ENCODE measurements around the gene HSD11B2. TPM values are rescaled to one million over a fixed set of nuclear protein-coding genes. Genes with fewer than 3 reads are reported as not detected.
A peak's percentile ranks its signal among the peaks of the same experiment; 100 is the strongest.

HSD11B2 gene
- total RNA-seq, 1 experiment from 2014 or later, result 2.4 TPM

- DNase-seq (no peak), ATAC-seq (no peak)
- Histone ChIP-seq H3K27ac (ENCODE audit: low read length) (no peak overlapping the region), H3K79me2 (ENCODE audit: low read length) (no peaks in the 10 kb centered on the region), H3K9me3 (ENCODE audit: low read length) (no peaks in the 10 kb centered on the region), H3K9me2 (replicated peaks; ENCODE audit: low read length) (no peaks in the 10 kb centered on the region), H4K20me1 (ENCODE audit: low read length) (no peaks in the 10 kb centered on the region), H3K4me2 (ENCODE audit: low read length) (no peak overlapping the region), H2AFZ (ENCODE audit: low read length) (no peak overlapping the region), H3K36me3 (ENCODE audit: low read depth, low read length) (no peaks in the 10 kb centered on the region), H3K9ac (ENCODE audit: low read length) (no peak overlapping the region), H3K27me3 (ENCODE audit: low read length) (no peaks in the 10 kb centered on the region), H3F3A (ENCODE audit: low read length, unreplicated experiment) (no peaks in the 10 kb centered on the region), H3K4me3 (ENCODE audit: low read length) (no peak overlapping the region), H3K4me1 (ENCODE audit: insufficient read depth, low read length) (no peaks in the 10 kb centered on the region)
- ChIA-PET CTCF (no interaction called here), POLR2A (ENCODE audit: unreplicated experiment) (no interaction called here)
- TSS peak; percentile 66 for BruUV-seq (replicated peaks)
- TF ChIP-seq EZH2 (IDR thresholded peaks at IDR 0.05; ENCODE audit: low read length, unreplicated experiment) (no peak), EZH2phosphoT487 (IDR thresholded peaks at IDR 0.05; ENCODE audit: borderline replicate concordance, low read length) (no peak)
- TF ChIP-seq, protein P1, sequence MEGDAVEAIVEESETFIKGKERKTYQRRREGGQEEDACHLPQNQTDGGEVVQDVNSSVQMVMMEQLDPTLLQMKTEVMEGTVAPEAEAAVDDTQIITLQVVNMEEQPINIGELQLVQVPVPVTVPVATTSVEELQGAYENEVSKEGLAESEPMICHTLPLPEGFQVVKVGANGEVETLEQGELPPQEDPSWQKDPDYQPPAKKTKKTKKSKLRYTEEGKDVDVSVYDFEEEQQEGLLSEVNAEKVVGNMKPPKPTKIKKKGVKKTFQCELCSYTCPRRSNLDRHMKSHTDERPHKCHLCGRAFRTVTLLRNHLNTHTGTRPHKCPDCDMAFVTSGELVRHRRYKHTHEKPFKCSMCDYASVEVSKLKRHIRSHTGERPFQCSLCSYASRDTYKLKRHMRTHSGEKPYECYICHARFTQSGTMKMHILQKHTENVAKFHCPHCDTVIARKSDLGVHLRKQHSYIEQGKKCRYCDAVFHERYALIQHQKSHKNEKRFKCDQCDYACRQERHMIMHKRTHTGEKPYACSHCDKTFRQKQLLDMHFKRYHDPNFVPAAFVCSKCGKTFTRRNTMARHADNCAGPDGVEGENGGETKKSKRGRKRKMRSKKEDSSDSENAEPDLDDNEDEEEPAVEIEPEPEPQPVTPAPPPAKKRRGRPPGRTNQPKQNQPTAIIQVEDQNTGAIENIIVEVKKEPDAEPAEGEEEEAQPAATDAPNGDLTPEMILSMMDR (conservative IDR thresholded peaks at IDR 0.05; ENCODE audit: low read depth, low read length), result no peak
- intact Hi-C loops (cut with micrococcal nuclease), result no loop called here
These were observed 7.3 kb downstream of the HSD11B2 start for GRCh38 chr16:67438098-67438791.

DNA sequence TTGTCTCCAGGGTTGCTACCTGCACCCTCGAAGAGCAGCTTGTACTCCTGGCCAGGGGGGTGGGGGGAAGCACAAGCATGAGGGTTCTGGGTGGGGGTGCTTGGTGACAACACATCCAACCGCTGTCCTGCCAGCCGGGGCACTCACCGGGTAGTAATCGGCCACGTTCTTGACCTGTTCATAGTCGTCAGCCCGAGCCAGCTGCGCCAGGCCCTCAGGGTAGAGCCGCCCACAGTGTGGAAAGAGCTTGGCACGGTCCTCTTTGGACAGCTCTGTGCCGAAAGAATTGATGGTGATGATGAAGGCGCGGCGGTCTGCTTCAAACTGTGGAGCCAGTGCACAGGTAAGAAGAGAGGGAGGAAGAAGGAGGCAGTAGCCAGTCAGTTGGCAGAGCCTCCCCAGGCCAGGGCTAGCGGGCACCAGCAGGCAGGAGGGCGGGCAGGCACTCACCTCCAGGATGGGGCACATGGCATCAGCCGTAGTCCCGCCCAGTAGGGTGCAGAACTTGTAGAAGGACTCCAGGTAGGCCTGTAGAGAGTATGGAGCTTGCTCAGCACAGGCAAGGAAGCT, 8.0 kb downstream of the HSD11B2 start:
- Histone ChIP-seq H2AFZ (ENCODE audit: low read length) (no peak overlapping the region), H3K9ac (ENCODE audit: low read length) (no peak overlapping the region), H3K79me2 (ENCODE audit: low read length) (no peaks in the 10 kb centered on the region), H3K27ac (ENCODE audit: low read length) (no peak overlapping the region), H3K9me3 (ENCODE audit: low read length) (no peaks in the 10 kb centered on the region), H3K4me2 (ENCODE audit: low read length) (no peak overlapping the region), H3K27me3 (ENCODE audit: low read length) (no peaks in the 10 kb centered on the region), H3K36me3 (ENCODE audit: low read depth, low read length) (no peaks in the 10 kb centered on the region), H3K4me3 (ENCODE audit: low read length) (no peak overlapping the region), H4K20me1 (ENCODE audit: low read length) (no peaks in the 10 kb centered on the region), H3F3A (ENCODE audit: low read length, unreplicated experiment) (no peaks in the 10 kb centered on the region), H3K4me1 (ENCODE audit: insufficient read depth, low read length) (no peaks in the 10 kb centered on the region), H3K9me2 (replicated peaks; ENCODE audit: low read length) (no peaks in the 10 kb centered on the region)
- TF ChIP-seq EZH2phosphoT487 (IDR thresholded peaks at IDR 0.05; ENCODE audit: borderline replicate concordance, low read length) (no peak), EZH2 (IDR thresholded peaks at IDR 0.05; ENCODE audit: low read length, unreplicated experiment) (no peak)
- TF ChIP-seq, protein P1 (conservative IDR thresholded peaks at IDR 0.05; ENCODE audit: low read depth, low read length), result no peak
- POLR2A ChIA-PET (ENCODE audit: unreplicated experiment), result no interaction called here
- DNase-seq, result no peak
- ATAC-seq, result no peak
- CTCF ChIA-PET, result no interaction called here
- no TSS peak for BruUV-seq (replicated peaks)
- intact Hi-C loops (cut with micrococcal nuclease), result no loop called here

- BruUV-seq (replicated peaks), result no TSS peak
- Histone ChIP-seq H3K9me3 (ENCODE audit: low read length) (no peaks in the 10 kb centered on the region), H3K79me2 (ENCODE audit: low read length) (no peaks in the 10 kb centered on the region), H3K4me2 (ENCODE audit: low read length) (no peak overlapping the region), H3F3A (ENCODE audit: low read length, unreplicated experiment) (no peaks in the 10 kb centered on the region), H3K36me3 (ENCODE audit: low read depth, low read length) (no peaks in the 10 kb centered on the region), H3K4me3 (ENCODE audit: low read length) (no peak overlapping the region), H3K4me1 (ENCODE audit: insufficient read depth, low read length) (no peaks in the 10 kb centered on the region), H3K27ac (ENCODE audit: low read length) (no peak overlapping the region), H4K20me1 (ENCODE audit: low read length) (no peaks in the 10 kb centered on the region), H3K9me2 (replicated peaks; ENCODE audit: low read length) (no peaks in the 10 kb centered on the region), H3K27me3 (ENCODE audit: low read length) (no peaks in the 10 kb centered on the region), H3K9ac (ENCODE audit: low read length) (no peak overlapping the region), H2AFZ (ENCODE audit: low read length) (no peak overlapping the region)
- intact Hi-C loops (cut with micrococcal nuclease), result no loop called here
- no peak for ATAC-seq
- ChIA-PET POLR2A (ENCODE audit: unreplicated experiment) (no interaction called here), CTCF (no interaction called here)
- no peak for DNase-seq
- TF ChIP-seq EZH2phosphoT487 (IDR thresholded peaks at IDR 0.05; ENCODE audit: borderline replicate concordance, low read length), result no peak
- TF ChIP-seq, protein P1 (conservative IDR thresholded peaks at IDR 0.05; ENCODE audit: low read depth, low read length), result no peak
- no peak for TF ChIP-seq EZH2 (IDR thresholded peaks at IDR 0.05; ENCODE audit: low read length, unreplicated experiment)
These were observed 10.4 kb downstream of the HSD11B2 start for GRCh38 chr16:67441271-67441753.
